GM23338 (cell line): ENCODE measurements around the gene QRICH2.

ENCODE experiments used
- EZH2 ChIP-seq: fragments of 200-600 bp; sonication (generic); IDR thresholded peaks from one replicate; pipeline ENCODE4 v1.8.0; 2017; ENCODE audit warnings: antibody characterized with exemption, mild to moderate bottlenecking, low read depth; ENCODE audit not compliant: unreplicated experiment
- POLR2AphosphoS5 ChIP-seq: IDR thresholded peaks from 2 replicates; pipeline ENCODE4 v1.6.1; 2016; ENCODE audit warnings: antibody characterized with exemption, low read depth
- ZNF114 ChIP-seq: fragments of 250-450 bp; sonication (Bioruptor Pico); IDR thresholded peaks from 2 replicates; pipeline ENCODE4 v1.5.0; 2020; ENCODE audit warnings: mild to moderate bottlenecking, moderate library complexity
- TF ChIP-seq, protein P1 (sequence below), 2 experiments: fragments of 200-600 bp in 1 of 2; sonication (generic) in 1 of 2; conservative IDR thresholded peaks; 2 replicates each; pipeline versions ENCODE4 v1.5.1 to v1.6.1; 2016 to 2017; ENCODE audit warnings: antibody characterized with exemption in 2 of 2, low read depth in 2 of 2, mild to moderate bottlenecking in 2 of 2, moderate library complexity in 1 of 2

DNA sequence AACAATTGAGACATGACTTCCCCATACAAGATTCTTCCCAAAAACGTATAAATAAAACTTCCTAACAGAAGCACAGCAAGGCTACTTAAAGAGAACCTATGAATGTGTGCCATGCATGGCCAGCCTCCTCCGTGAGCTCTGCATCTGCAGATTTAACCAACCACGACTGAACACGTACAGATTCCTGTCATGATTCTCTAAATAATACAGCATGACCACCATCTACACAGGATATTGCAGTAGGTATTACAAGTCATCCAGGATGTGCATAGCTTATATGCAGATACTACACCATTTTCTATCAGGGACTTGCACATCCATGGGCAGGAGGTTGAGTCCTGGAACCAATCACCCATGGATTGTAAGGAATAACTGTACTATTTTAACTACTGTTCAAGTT, 1.4 kb upstream of the QRICH2 start:
- TF ChIP-seq POLR2AphosphoS5, result no peak
- TF ChIP-seq, protein P1, sequence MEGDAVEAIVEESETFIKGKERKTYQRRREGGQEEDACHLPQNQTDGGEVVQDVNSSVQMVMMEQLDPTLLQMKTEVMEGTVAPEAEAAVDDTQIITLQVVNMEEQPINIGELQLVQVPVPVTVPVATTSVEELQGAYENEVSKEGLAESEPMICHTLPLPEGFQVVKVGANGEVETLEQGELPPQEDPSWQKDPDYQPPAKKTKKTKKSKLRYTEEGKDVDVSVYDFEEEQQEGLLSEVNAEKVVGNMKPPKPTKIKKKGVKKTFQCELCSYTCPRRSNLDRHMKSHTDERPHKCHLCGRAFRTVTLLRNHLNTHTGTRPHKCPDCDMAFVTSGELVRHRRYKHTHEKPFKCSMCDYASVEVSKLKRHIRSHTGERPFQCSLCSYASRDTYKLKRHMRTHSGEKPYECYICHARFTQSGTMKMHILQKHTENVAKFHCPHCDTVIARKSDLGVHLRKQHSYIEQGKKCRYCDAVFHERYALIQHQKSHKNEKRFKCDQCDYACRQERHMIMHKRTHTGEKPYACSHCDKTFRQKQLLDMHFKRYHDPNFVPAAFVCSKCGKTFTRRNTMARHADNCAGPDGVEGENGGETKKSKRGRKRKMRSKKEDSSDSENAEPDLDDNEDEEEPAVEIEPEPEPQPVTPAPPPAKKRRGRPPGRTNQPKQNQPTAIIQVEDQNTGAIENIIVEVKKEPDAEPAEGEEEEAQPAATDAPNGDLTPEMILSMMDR (conservative IDR thresholded peaks at IDR 0.05; ENCODE audit: low read depth in 2 of 2), result no peak
- TF ChIP-seq EZH2, result no peak
- TF ChIP-seq ZNF114 (CRISPR knock-in tag), result no peak
